ENCODE results near the gene ACSL5.

The ACSL5 gene

DNA sequence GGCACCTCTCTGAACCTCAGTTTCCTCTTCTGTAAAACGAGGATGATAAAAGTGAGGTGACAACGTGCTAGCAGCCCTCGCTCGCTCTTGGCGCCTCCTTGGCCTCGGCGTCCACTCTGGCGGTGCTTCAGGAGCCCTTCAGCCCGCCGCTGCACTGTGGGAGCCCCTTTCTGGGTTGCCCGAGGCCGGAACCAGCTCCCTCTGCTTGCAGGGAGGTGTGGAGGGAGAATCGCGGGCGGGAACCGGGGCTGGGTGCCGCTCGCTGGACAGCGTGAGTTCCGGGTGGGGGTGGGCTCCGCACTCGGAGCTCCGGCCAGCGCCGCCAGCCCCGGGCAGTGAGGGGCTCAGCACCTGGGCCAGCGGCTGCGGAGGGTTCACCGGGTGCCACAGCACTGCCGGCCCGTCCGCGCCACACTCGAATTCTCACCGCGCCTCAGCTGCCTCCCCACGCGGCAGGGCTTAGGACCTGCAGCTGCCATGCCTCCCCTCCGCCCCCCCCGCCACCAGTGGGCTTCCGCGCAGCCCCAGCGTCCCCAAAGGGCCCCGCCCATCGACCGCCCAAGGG is 24.3 kb upstream of the ACSL5 start:
- TF ChIP-seq, protein P1, sequence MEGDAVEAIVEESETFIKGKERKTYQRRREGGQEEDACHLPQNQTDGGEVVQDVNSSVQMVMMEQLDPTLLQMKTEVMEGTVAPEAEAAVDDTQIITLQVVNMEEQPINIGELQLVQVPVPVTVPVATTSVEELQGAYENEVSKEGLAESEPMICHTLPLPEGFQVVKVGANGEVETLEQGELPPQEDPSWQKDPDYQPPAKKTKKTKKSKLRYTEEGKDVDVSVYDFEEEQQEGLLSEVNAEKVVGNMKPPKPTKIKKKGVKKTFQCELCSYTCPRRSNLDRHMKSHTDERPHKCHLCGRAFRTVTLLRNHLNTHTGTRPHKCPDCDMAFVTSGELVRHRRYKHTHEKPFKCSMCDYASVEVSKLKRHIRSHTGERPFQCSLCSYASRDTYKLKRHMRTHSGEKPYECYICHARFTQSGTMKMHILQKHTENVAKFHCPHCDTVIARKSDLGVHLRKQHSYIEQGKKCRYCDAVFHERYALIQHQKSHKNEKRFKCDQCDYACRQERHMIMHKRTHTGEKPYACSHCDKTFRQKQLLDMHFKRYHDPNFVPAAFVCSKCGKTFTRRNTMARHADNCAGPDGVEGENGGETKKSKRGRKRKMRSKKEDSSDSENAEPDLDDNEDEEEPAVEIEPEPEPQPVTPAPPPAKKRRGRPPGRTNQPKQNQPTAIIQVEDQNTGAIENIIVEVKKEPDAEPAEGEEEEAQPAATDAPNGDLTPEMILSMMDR (IDR thresholded peaks at IDR 0.05) = no peak
- TF ChIP-seq ZFX (IDR thresholded peaks at IDR 0.05; ENCODE audit: borderline replicate concordance) = no peak
- H3K27ac ChIP-seq = no peak overlapping the region

DNA sequence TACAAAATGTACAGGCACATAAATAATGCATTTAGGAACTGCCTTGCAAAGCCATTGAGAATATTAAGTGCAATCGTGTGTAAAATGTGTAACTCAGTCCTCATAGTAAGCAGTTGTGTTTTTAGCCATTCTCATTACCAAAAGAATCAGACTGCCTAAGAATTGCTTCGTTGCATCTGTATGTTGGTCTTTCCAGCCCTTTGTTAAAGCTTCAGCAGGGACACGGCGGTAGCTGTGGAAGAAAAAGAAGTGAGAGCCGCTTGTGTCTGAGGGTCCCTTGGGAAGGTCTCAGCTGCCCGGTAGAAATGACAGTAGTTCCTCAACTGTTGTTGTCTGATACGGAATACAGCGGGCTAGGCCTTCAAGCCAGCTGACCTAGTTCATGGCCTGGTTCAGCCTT is 22.8 kb upstream of the ACSL5 start:
- TF ChIP-seq, protein P1 (IDR thresholded peaks at IDR 0.05) = no peak
- TF ChIP-seq ZFX (IDR thresholded peaks at IDR 0.05; ENCODE audit: borderline replicate concordance) = no peak
- no peak overlapping the region for H3K27ac ChIP-seq

DNA sequence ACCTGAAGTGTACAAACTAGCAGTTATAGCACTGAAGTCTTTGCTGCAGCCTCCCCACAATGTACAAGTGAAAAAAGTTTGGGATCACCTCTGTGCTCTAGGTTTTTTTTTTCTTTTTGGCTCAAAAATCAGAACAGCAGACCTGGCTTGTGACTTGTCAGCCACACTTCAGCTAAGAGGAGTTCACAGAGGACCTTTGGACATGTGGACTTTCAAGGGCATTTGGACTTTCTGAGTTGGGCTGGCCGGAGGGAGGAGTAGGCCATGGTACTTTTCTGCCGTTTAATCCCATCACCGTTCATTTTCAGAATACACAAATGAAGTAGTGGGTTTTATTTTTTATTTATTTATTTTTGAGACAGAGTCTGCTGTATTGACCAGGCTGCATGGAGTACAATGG is 21.9 kb upstream of the ACSL5 start:
- no peak overlapping the region for H3K27ac ChIP-seq
- TF ChIP-seq, protein P1 (IDR thresholded peaks at IDR 0.05) = no peak
- no peak for TF ChIP-seq ZFX (IDR thresholded peaks at IDR 0.05; ENCODE audit: borderline replicate concordance)

DNA sequence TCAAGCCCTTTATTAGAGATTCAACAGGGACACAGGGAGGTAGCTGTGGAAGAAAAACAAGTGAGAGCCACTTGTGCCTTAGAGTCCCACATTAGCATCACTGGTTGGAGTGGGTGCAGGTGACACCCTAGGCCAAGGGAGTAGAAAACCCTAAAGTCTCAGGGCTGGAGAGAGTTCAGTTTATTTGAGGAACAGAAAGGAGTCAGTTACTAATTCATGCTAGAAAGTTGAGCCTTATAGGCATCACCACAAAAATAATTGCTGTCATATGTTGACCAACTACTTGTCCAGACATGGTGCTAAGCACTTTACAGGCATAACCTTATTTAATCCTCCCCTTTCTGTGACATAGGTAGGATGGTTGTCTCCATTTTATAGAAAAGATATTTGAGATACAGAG is 20.9 kb upstream of the ACSL5 start:
- no peak overlapping the region for H3K27ac ChIP-seq
- TF ChIP-seq ZFX (IDR thresholded peaks at IDR 0.05; ENCODE audit: borderline replicate concordance) = no peak
- TF ChIP-seq, protein P1 (IDR thresholded peaks at IDR 0.05) = no peak

DNA sequence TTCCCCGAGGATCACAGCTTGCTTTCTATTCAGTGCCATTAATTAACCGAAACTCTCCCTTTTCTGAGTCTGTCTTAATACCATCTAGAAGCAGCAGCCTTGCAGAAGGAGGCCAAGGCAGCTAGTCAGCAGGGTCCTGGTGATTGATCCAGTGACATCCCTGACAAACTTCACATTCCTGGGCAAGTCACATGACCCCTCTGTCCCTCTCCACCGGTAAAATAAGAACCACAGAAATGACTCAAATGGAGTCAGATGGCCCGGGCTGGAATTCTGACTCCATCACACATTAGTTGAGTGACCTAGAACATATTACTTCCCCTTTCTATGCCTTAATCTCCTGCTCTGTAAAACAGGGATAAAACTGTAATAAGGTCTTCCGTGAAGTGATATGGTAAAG is 17.2 kb upstream of the ACSL5 start:
- no peak for TF ChIP-seq ZFX (IDR thresholded peaks at IDR 0.05; ENCODE audit: borderline replicate concordance)
- TF ChIP-seq, protein P1 (IDR thresholded peaks at IDR 0.05) = no peak
- no peak overlapping the region for H3K27ac ChIP-seq

DNA sequence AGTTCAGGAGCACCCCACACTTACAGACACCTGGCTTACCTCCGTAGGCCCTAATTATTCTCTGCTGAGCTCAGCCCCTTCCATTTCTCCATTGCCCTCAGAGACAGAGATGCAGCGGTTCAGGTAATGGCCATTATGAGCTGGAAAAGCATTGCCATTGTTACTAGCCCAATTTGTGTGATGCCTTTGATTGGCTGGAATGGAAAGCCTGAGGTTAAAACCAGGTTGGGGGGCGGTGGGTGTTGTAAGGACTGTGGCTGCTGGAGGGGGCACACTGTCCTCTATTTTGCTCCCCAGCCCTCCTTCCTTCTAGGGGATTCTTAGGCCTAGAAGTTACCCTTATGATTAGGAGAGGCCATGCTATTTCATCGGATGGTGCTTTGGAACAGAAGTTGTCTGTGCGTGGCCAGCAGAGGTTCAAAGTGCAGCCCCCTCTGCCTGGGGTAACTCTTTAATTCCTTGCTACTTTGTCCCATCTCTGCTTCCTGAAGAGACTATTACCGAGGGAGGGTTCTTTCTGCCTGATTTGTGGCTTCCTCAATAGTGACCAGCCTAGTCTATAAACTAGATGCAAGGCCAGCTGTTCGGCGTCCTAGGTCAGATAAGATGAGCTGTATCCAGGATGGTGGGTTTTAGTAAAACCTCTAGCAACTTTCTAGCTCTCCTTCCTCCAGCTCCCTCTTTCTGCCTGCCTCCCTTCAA is 14.2 kb upstream of the ACSL5 start:
- TF ChIP-seq ZFX (IDR thresholded peaks at IDR 0.05; ENCODE audit: borderline replicate concordance) = no peak
- TF ChIP-seq, protein P1 (IDR thresholded peaks at IDR 0.05) = no peak
- H3K27ac ChIP-seq = peak overlapping the region; percentile 82

Measured in 22Rv1 (cell line).